Measurements from ENCODE around the gene B4GALT6. TPM values are rescaled to one million over a fixed set of nuclear protein-coding genes. Genes with fewer than 3 reads are reported as not detected.

B4GALT6 gene
- total and polyA plus RNA-seq, 2 of the 8 experiments (the other 6 are each of a cell fraction or from before 2014, with no cell fraction given) = 6.3 to 41.5 TPM

DNA sequence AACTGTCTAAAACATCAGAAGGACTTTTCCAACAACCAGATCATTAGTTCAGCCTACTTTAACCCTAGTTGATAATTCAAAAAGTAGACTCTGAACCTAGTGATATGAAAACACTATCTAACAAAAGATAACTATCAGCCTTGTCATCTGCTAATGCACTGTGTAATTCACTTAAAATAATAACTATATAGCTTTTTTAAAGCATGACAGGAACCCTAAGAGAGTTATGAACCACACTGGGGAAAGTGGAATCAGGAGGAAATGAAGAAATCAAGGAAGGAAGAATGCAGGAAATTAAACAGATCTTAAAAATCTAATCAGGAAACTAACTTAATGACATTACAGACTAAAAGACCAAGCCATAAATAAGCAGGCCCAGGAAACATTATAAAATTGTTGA, 9.0 kb downstream of the B4GALT6 start:
- DNase-seq (ENCODE audit: low read depth in 1 of 2, low spot score in 2 of 2) (no peak), FAIRE-seq (no peak)
- Histone ChIP-seq H3K4me2 (ENCODE audit: insufficient read depth in 1 of 2, low read depth in 2 of 2, low read length in 2 of 2) (no peak overlapping the region), H3K56ac (replicated peaks; ENCODE audit: insufficient read length, low read depth, low read length) (no peak overlapping the region), H4K20me1 (replicated peaks in 1 of 2; ENCODE audit: control insufficient read depth in 1 of 2, insufficient read depth in 2 of 2, low read length in 2 of 2) (peaks cover 0 to 1% of the 10 kb centered on the region in 2 experiments), H3K9ac (replicated peaks in 1 of 4; ENCODE audit: extremely low read depth in 1 of 4, low read depth in 3 of 4, low read length in 3 of 4) (no peak overlapping the region), H3K4ac (replicated peaks; ENCODE audit: insufficient read length, low read depth, low read length) (no peak overlapping the region), H3K27ac (ENCODE audit: low read depth, low read length) (no peak overlapping the region), H4K91ac (replicated peaks; ENCODE audit: insufficient read length, low read length) (no peak overlapping the region), H3K14ac (ENCODE audit: insufficient read length) (no peak overlapping the region), H3K23me2 (ENCODE audit: low read depth, low read length) (no peaks in the 10 kb centered on the region), H3K4me1 (replicated peaks in 1 of 4; ENCODE audit: control insufficient read depth in 3 of 4, insufficient read depth in 4 of 4, low read length in 3 of 4) (peaks cover 3 to 29% (median 18%) of the 10 kb centered on the region in 4 experiments; a peak in 5 of 7 replicates), H2BK12ac (ENCODE audit: low read depth, low read length) (no peak overlapping the region), H2AFZ (ENCODE audit: low read length) (no peak overlapping the region), H4K5ac (ENCODE audit: insufficient read length, low read depth, low read length) (no peak overlapping the region), H3K9me3 (ENCODE audit: insufficient read depth in 2 of 2, low read depth in 1 of 2, low read length in 1 of 2) (no peaks in the 10 kb centered on the region), H3K79me1 (ENCODE audit: low read depth, low read length) (peaks cover 6% of the 10 kb centered on the region), H3K79me2 (ENCODE audit: control insufficient read depth in 1 of 2, insufficient read depth in 2 of 2, low read length in 2 of 2) (peaks cover 9 to 93% of the 10 kb centered on the region in 2 experiments), H3K36me3 (ENCODE audit: control insufficient read depth in 2 of 4, insufficient read depth in 4 of 4, low read length in 3 of 4) (no peaks in the 10 kb centered on the region), H2BK5ac (ENCODE audit: low read depth, low read length) (no peak overlapping the region), H2BK120ac (replicated peaks; ENCODE audit: low read depth, low read length) (no peak overlapping the region), H3K27me3 (replicated peaks in 1 of 4; ENCODE audit: control insufficient read depth in 3 of 4, extremely low read depth in 1 of 4, insufficient read depth in 3 of 4, low read length in 3 of 4) (no peaks in the 10 kb centered on the region), H3K4me3 (ENCODE audit: extremely low read depth in 1 of 4, insufficient read depth in 2 of 4, low read depth in 3 of 4, low read length in 4 of 4) (no peak overlapping the region), H4K8ac (ENCODE audit: extremely low read depth, insufficient read depth, low read length) (no peak overlapping the region), H2AK5ac (ENCODE audit: low read depth, low read length) (no peak overlapping the region), H2BK20ac (ENCODE audit: low read length) (no peak overlapping the region), H3K23ac (ENCODE audit: insufficient read length) (no peak overlapping the region), H3K18ac (ENCODE audit: extremely low read depth, low read length) (no peak overlapping the region), H2BK15ac (ENCODE audit: low read length) (no peak overlapping the region)
- POLR2A ChIA-PET (ENCODE audit: partially characterized antibody) = interaction anchor here (0.7 kb wide), 1 partner anchor 154 kb away, joined by 3 read pairs; no protein-coding TSS in a partner anchor
- CTCF ChIA-PET (ENCODE audit: partially characterized antibody) = interaction anchor here (0.7 to 2.6 kb wide), 4 partner anchors 8 to 17 kb away, joined by 3 to 7 read pairs (median 4); no protein-coding TSS in a partner anchor
- TF ChIP-seq KDM5A (IDR thresholded peaks at IDR 0.05; ENCODE audit: low read length) (no peak), NRF1 (IDR thresholded peaks at IDR 0.05; ENCODE audit: low read depth, low read length) (no peak), POLR2AphosphoS5 (IDR thresholded peaks at IDR 0.05; ENCODE audit: low read depth, low read length) (no peak), POLR2A (IDR thresholded peaks at IDR 0.05; ENCODE audit: control extremely low read depth in 1 of 2, low read depth in 2 of 2, low read length in 2 of 2) (no peak), JUN (IDR thresholded peaks at IDR 0.05; ENCODE audit: low read depth, low read length) (no peak), SIN3A (conservative IDR thresholded peaks at IDR 0.05 in 1 of 2, IDR thresholded peaks at IDR 0.05 in 1 of 2; ENCODE audit: low read depth in 1 of 2, low read length in 2 of 2) (no peak), YY1 (IDR thresholded peaks at IDR 0.05; ENCODE audit: low read depth, low read length) (no peak), TCF12 (IDR thresholded peaks at IDR 0.05; ENCODE audit: low read depth, low read length) (no peak), TAF7 (optimal IDR thresholded peaks at IDR 0.05; ENCODE audit: borderline replicate concordance, low read depth, low read length) (no peak)

All from H1 (cell line).